H9 (cell line): Measurements from ENCODE around the gene ASB8. TPM values are rescaled to one million over a fixed set of nuclear protein-coding genes. Genes with fewer than 3 reads are reported as not detected.

Experiments
- DNase-seq: peaks from one replicate; pipeline ENCODE4 v3.0.0-alpha.2; 2017
- H2AFZ ChIP-seq: one replicate; pipeline ENCODE4 v1.6.1; 2013; ENCODE audit warnings: mild to moderate bottlenecking, low read length, control low read depth, moderate library complexity
- H2AK5ac ChIP-seq: 2 replicates; pipeline ENCODE4 v1.6.1; 2013; ENCODE audit warnings: low read length, control low read depth, mixed read lengths; ENCODE audit not compliant: insufficient read length
- H2BK120ac ChIP-seq: one replicate; pipeline ENCODE4 v1.6.1; 2013; ENCODE audit warnings: low read depth, mild to moderate bottlenecking, low read length, control low read depth, inconsistent platforms; ENCODE audit not compliant: poor library complexity, severe bottlenecking
- H2BK12ac ChIP-seq: 2 replicates; pipeline ENCODE4 v1.6.1; 2013; ENCODE audit warnings: low read length, control low read depth, mixed read lengths, low read depth; ENCODE audit not compliant: insufficient read length
- H2BK15ac ChIP-seq: 2 replicates; pipeline ENCODE4 v1.6.1; 2013; ENCODE audit warnings: low read depth, low read length, control low read depth
- H2BK20ac ChIP-seq: one replicate; pipeline ENCODE4 v1.6.1; 2013; ENCODE audit warnings: low read depth, mild to moderate bottlenecking, low read length, control low read depth, inconsistent platforms; ENCODE audit not compliant: poor library complexity, severe bottlenecking
- H2BK5ac ChIP-seq: 2 replicates; pipeline ENCODE4 v1.6.1; 2013; ENCODE audit warnings: low read length, control low read depth, mixed read lengths; ENCODE audit not compliant: insufficient read length
- H3K14ac ChIP-seq: 2 replicates; pipeline ENCODE4 v1.6.1; 2013; ENCODE audit warnings: low read length, control low read depth; ENCODE audit not compliant: insufficient read depth
- H3K18ac ChIP-seq: 2 replicates; pipeline ENCODE4 v1.6.1; 2013; ENCODE audit warnings: low read depth, mild to moderate bottlenecking, mixed read lengths, low read length, control low read depth; ENCODE audit not compliant: insufficient read length
- H3K23ac ChIP-seq: 2 replicates; pipeline ENCODE4 v1.6.1; 2013; ENCODE audit warnings: low read length, control low read depth, mixed read lengths, low read depth; ENCODE audit not compliant: insufficient read length
- H3K23me2 ChIP-seq: 2 replicates; pipeline ENCODE4 v1.6.1; 2013; ENCODE audit warnings: low read depth, mild to moderate bottlenecking, mixed read lengths, low read length, control low read depth; ENCODE audit not compliant: insufficient read length, poor library complexity, severe bottlenecking
- H3K27ac ChIP-seq: 2 replicates; pipeline ENCODE4 v1.5.1; 2013; ENCODE audit warnings: low read length, control low read depth, mixed read lengths, low read depth; ENCODE audit not compliant: insufficient read length
- H3K27me3 ChIP-seq: 2 replicates; pipeline ENCODE4 v1.6.1; 2013; ENCODE audit warnings: low read length, control low read depth, inconsistent platforms; ENCODE audit not compliant: insufficient read depth
- H3K4ac ChIP-seq: 2 replicates; pipeline ENCODE4 v1.6.1; 2013; ENCODE audit warnings: low read depth, mild to moderate bottlenecking, control low read depth, inconsistent platforms, low read length, moderate library complexity
- H3K4me1 ChIP-seq: 2 replicates; pipeline ENCODE4 v1.6.1; 2013; ENCODE audit warnings: low read length, control low read depth, inconsistent platforms; ENCODE audit not compliant: insufficient read depth
- H3K4me2 ChIP-seq: 2 replicates; pipeline ENCODE4 v1.6.1; 2013; ENCODE audit warnings: low read length, control low read depth, mixed read lengths; ENCODE audit not compliant: insufficient read length, insufficient read depth
- H3K56ac ChIP-seq: 2 replicates; pipeline ENCODE4 v1.6.1; 2013; ENCODE audit warnings: low read depth, mild to moderate bottlenecking, mixed read lengths, low read length, control low read depth; ENCODE audit not compliant: insufficient read length
- H3K79me1 ChIP-seq: 2 replicates; pipeline ENCODE4 v1.6.1; 2013; ENCODE audit warnings: low read depth, mild to moderate bottlenecking, moderate library complexity, low read length, control low read depth, inconsistent platforms; ENCODE audit not compliant: insufficient read depth, poor library complexity, severe bottlenecking
- H3K79me2 ChIP-seq: 2 replicates; pipeline ENCODE4 v1.6.1; 2013; ENCODE audit warnings: low read length, control low read depth, inconsistent platforms; ENCODE audit not compliant: insufficient read depth
- H3K9ac ChIP-seq: 2 replicates; pipeline ENCODE4 v1.6.1; 2013; ENCODE audit warnings: low read length, control low read depth, mixed read lengths; ENCODE audit not compliant: insufficient read length; ENCODE audit errors: extremely low read depth
- H3K9me3 ChIP-seq: one replicate; pipeline ENCODE4 v1.6.1; 2013; ENCODE audit warnings: low read depth, low read length, inconsistent platforms; ENCODE audit not compliant: control insufficient read depth
- H3T11ph ChIP-seq: one replicate; pipeline ENCODE4 v1.6.1; 2013; ENCODE audit warnings: mild to moderate bottlenecking, low read length, control low read depth, inconsistent platforms
- H4K20me1 ChIP-seq: one replicate; pipeline ENCODE4 v1.6.1; 2013; ENCODE audit not compliant: control insufficient read depth, insufficient read length, insufficient read depth
- H4K5ac ChIP-seq: 2 replicates; pipeline ENCODE4 v1.6.1; 2013; ENCODE audit warnings: low read depth, mild to moderate bottlenecking, mixed read lengths, low read length, control low read depth; ENCODE audit not compliant: insufficient read length
- H4K8ac ChIP-seq: replicated peaks from 2 replicates; pipeline ENCODE4 v1.6.1; 2013; ENCODE audit warnings: low read length, control low read depth, mixed read lengths, low read depth; ENCODE audit not compliant: insufficient read length
- H4K91ac ChIP-seq: 2 replicates; pipeline ENCODE4 v1.6.1; 2013; ENCODE audit warnings: low read depth, mild to moderate bottlenecking, moderate library complexity, mixed read lengths, low read length, control low read depth; ENCODE audit not compliant: insufficient read length
- H3K27ac Mint-ChIP-seq, 3 experiments: 2 replicates in 2 of 3; 3 replicates in 1 of 3; pipeline ENCODE4 v1.8.0; 2020 to 2021; ENCODE audit warnings: mixed read lengths in 3 of 3, mild to moderate bottlenecking in 1 of 3, moderate library complexity in 1 of 3
- H3K27me3 Mint-ChIP-seq: 2 replicates; pipeline ENCODE4 v1.8.0; 2021; ENCODE audit warnings: low read depth, mild to moderate bottlenecking, moderate library complexity, mixed read lengths
- H3K36me3 Mint-ChIP-seq, 3 experiments: 2 replicates in 2 of 3; 3 replicates in 1 of 3; pipeline ENCODE4 v1.8.0; 2020 to 2021; ENCODE audit warnings: low read depth in 3 of 3, mixed read lengths in 3 of 3; ENCODE audit not compliant: insufficient read depth in 1 of 3
- H3K4me1 Mint-ChIP-seq, 2 experiments: 2 replicates each; pipeline ENCODE4 v1.8.0; 2020; ENCODE audit warnings: mixed read lengths in 2 of 2
- H3K4me3 Mint-ChIP-seq, 2 experiments: 2 replicates in 1 of 2; 3 replicates in 1 of 2; pipeline ENCODE4 v1.8.0; 2020 to 2021; ENCODE audit warnings: mild to moderate bottlenecking in 2 of 2, mixed read lengths in 2 of 2, moderate library complexity in 1 of 2
- H3K9me3 Mint-ChIP-seq, 2 experiments: 2 replicates in 1 of 2; 3 replicates in 1 of 2; pipeline ENCODE4 v1.8.0; 2020; ENCODE audit warnings: mild to moderate bottlenecking in 2 of 2, mixed read lengths in 2 of 2, moderate library complexity in 1 of 2
- CTCF ChIP-seq: fragments of 200-600 bp; sonication (generic); conservative IDR thresholded peaks from 3 replicates; pipeline ENCODE4 v1.8.0; 2021; ENCODE audit warnings: antibody characterized with exemption, mild to moderate bottlenecking
- WGBS: extraction: QIAGEN DNeasy Blood & Tissue Kit; methylation state at CpG from one replicate; pipeline ENCODE4 v1.1.7; 2013; ENCODE audit warnings: missing lambda C conversion rate, low lambda C conversion rate, mixed read lengths; ENCODE audit not compliant: insufficient read length; ENCODE audit errors: extremely low coverage; 5-methylcytosine and 5-hydroxymethylcytosine counted together
- total RNA-seq: library from RNA; stranded (reverse); gene quantifications from 2 replicates; pipeline ENCODE4 v1.2.1, GENCODE V29; 2021

ASB8 gene
- total RNA-seq, 1 experiment from 2014 or later, result 10.9 TPM

- H2AK5ac ChIP-seq, result no peak overlapping the region
- no peak overlapping the region for H3K4ac ChIP-seq
- H4K20me1 ChIP-seq, result no peaks in the 10 kb centered on the region
- H3K27me3 ChIP-seq, result no peaks in the 10 kb centered on the region; the same call in 1 of the 2 replicates
- no peaks in the 10 kb centered on the region for H3K36me3 Mint-ChIP-seq
- no peak overlapping the region for H4K8ac ChIP-seq
- peaks cover 9 to 13% of the 10 kb centered on the region in 2 experiments; a peak in 3 of 4 replicates for H3K4me1 Mint-ChIP-seq
- H3K27me3 Mint-ChIP-seq, result peaks cover 73% of the 10 kb centered on the region
- H3T11ph ChIP-seq, result no peak overlapping the region
- no peak for DNase-seq
- no peaks in the 10 kb centered on the region for H3K9me3 ChIP-seq
- H3K79me2 ChIP-seq, result no peaks in the 10 kb centered on the region
- no peak overlapping the region for H3K23ac ChIP-seq
- no peak overlapping the region for H3K9ac ChIP-seq
- H3K9me3 Mint-ChIP-seq, result no peaks in the 10 kb centered on the region
- no peak overlapping the region for H3K56ac ChIP-seq
- H3K18ac ChIP-seq, result no peak overlapping the region
- H3K79me1 ChIP-seq, result no peaks in the 10 kb centered on the region
- H3K23me2 ChIP-seq, result peaks cover 7% of the 10 kb centered on the region
- H2BK5ac ChIP-seq, result no peak overlapping the region
- H2BK120ac ChIP-seq, result no peak overlapping the region
- H2BK15ac ChIP-seq, result no peak overlapping the region
- H3K4me2 ChIP-seq, result no peak overlapping the region
- H4K5ac ChIP-seq, result no peak overlapping the region
- H3K27ac ChIP-seq, result no peak overlapping the region
- no peak overlapping the region for H2BK20ac ChIP-seq
- no peak overlapping the region for H3K14ac ChIP-seq
- no peaks in the 10 kb centered on the region for H3K4me1 ChIP-seq
- no peak overlapping the region for H3K27ac Mint-ChIP-seq
- no peak overlapping the region for H2AFZ ChIP-seq
- WGBS, result no CpG with 5 or more reads among the region's 1 CpG
- TF ChIP-seq CTCF, result no peak
- H2BK12ac ChIP-seq, result no peak overlapping the region
- H3K4me3 Mint-ChIP-seq, result no peak overlapping the region
- no peak overlapping the region for H4K91ac ChIP-seq
Observed at GRCh38 chr12:48194799-48195201, 37.5 kb upstream of the ASB8 start.
